ENCODE data around the gene RAB31.
"Not testable (repeated sequence)": the region's sequence is repeated elsewhere in the genome, so short reads cannot be mapped to it uniquely, and the experiment has no call there.

The RAB31 gene

DNA sequence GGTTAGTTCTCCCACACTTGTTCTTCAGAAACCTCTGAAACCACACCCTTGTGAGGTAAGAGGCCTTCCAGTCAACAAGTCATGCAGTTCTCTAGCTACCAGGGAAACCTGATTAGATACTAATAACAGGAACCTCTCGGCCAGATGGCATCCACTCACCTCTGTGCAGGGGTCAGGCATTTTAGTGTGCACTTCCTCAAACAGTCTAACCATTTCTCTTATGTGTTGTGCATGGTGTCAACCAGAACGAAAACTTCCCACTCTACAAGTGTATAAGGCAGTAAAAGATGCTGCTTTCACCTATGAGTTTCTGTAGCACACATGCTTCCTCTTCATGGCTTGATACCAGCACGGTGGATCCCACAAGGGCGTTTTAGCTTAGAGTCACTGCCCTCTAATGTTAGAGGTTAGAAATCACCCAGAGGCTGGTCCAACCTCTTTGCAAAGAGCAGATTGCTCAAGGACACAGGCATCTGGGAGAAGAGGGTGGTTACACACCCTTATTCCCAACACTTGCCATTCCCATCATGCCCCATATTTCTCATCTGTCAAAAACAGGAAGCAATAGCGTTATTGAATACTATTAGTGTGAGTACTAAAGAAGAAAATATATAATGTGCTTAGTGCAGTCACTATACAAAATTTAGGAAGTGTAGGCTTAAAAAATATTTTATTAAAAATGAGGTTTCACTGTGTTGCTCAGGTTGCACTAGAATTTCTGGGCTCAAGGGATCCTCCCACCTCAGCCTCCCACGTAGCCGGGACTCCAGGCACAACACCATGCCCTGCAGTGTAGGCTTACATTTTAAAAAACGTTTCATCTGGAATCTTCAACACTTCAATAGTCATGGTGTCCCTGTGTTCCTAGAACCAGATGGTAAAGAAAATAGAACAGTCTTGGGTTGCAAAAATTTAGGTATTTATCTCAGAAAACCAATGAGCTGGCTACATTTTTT lies 34.5 kb upstream of the RAB31 start:
- TF ChIP-seq EZH2 (IDR thresholded peaks at IDR 0.05) (no peak), POLR2AphosphoS5 (IDR thresholded peaks at IDR 0.05; ENCODE audit: borderline replicate concordance, low read depth, low read length) (no peak), FOXP2 (optimal IDR thresholded peaks at IDR 0.05; ENCODE audit: control extremely low read depth, extremely low read length, insufficient read depth) (no peak)
- H3K4me3 ChIP-seq: peak overlapping the region; percentile 19; the same call in 1 of the 2 replicates
- H3K27ac ChIP-seq: peak overlapping the region; percentile 39; the same call in 1 of the 2 replicates
- DNase-seq (ENCODE audit: low read depth, low spot score): no peak
- no peak overlapping the region for H3K9ac ChIP-seq (ENCODE audit: insufficient read length)
- H3K9me3 ChIP-seq (ENCODE audit: low read depth, low read length): 0 out of 2 replicates have a peak, but pooled peaks cover 5% of the 10 kb centered on the region
- no peaks in the 10 kb centered on the region for H3K36me3 ChIP-seq (ENCODE audit: insufficient read depth, low read length)

DNA sequence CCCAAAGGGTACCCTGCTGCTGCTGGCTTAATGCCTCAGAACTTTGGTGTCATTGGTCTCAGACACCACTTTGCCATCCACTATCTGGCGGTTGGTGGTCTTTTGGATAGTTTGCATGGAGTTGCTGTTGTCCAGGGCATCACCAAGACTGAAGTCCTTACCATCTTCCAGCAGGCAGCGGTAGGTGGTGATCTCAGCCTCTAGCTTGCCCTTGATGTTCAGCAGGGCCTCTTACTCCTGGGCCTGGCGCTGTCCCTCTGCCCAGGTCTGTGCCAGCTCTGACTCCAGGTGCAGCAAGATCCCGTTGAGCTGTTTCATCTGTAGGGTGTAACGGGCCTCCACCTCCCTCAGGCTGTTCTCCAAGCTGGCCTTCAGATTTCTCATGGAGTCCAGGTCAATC lies 29.9 kb upstream of the RAB31 start:
- H3K27ac ChIP-seq; H3K36me3 ChIP-seq (ENCODE audit: insufficient read depth, low read length); DNase-seq (ENCODE audit: low read depth, low spot score); H3K9ac ChIP-seq (ENCODE audit: insufficient read length); H3K4me3 ChIP-seq; H3K9me3 ChIP-seq (ENCODE audit: low read depth, low read length): not testable (repeated sequence)

DNA sequence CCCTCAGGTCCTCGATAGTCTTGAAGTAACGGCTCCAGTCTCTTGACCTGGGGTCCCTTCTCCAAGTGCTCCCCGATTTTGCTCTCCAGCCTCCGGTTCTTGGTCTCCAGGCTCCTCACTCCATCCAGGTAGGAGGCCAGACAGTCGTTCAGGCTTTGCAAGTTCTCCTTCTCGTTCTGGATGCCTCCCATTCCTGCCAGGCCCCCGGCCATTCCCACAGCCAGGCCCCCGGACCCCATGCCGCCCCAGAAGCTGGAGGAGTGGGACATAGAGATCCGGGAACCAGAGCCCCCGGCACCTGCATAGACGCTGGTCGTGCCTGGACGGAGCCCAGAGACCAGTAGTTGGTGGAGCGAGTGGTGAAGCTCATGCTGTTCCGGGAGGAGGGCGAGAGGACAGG lies 29.0 kb upstream of the RAB31 start:
- no peaks in the 10 kb centered on the region for H3K36me3 ChIP-seq (ENCODE audit: insufficient read depth, low read length)
- TF ChIP-seq EZH2 (IDR thresholded peaks at IDR 0.05) (no peak), POLR2AphosphoS5 (IDR thresholded peaks at IDR 0.05; ENCODE audit: borderline replicate concordance, low read depth, low read length) (no peak), FOXP2 (optimal IDR thresholded peaks at IDR 0.05; ENCODE audit: control extremely low read depth, extremely low read length, insufficient read depth) (no peak)
- H3K9ac ChIP-seq (ENCODE audit: insufficient read length): no peak overlapping the region
- DNase-seq (ENCODE audit: low read depth, low spot score): no peak
- no peak overlapping the region for H3K4me3 ChIP-seq
- 0 out of 2 replicates have a peak, but pooled peaks cover 5% of the 10 kb centered on the region for H3K9me3 ChIP-seq (ENCODE audit: low read depth, low read length)
- H3K27ac ChIP-seq: no peak overlapping the region

DNA sequence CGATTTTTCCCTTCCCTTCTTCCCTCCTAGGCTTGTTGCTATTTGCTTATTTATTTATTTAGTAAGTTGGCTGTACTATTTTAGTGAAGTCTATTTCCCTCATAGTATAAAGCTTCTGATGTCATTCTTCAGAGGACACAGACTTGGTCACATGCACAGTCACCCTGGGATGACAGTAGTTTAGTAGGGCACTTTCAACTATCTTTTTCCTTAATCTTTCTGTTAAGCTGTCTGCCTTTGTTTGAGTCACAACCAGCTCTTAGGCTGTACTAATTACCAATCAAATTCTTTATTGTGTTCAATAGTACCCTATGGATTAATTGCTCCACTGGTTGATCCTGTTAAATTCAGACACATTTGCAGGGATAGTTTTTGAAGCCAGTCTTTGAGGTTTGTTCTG lies 26.9 kb upstream of the RAB31 start:
- TF ChIP-seq FOXP2 (optimal IDR thresholded peaks at IDR 0.05; ENCODE audit: control extremely low read depth, extremely low read length, insufficient read depth) (no peak), POLR2AphosphoS5 (IDR thresholded peaks at IDR 0.05; ENCODE audit: borderline replicate concordance, low read depth, low read length) (no peak), EZH2 (IDR thresholded peaks at IDR 0.05) (no peak)
- Histone ChIP-seq H3K36me3 (ENCODE audit: insufficient read depth, low read length) (no peaks in the 10 kb centered on the region), H3K9me3 (ENCODE audit: low read depth, low read length) (no peaks in the 10 kb centered on the region), H3K4me3 (no peak overlapping the region), H3K27ac (no peak overlapping the region), H3K9ac (ENCODE audit: insufficient read length) (no peak overlapping the region)
- no peak for DNase-seq (ENCODE audit: low read depth, low spot score)

DNA sequence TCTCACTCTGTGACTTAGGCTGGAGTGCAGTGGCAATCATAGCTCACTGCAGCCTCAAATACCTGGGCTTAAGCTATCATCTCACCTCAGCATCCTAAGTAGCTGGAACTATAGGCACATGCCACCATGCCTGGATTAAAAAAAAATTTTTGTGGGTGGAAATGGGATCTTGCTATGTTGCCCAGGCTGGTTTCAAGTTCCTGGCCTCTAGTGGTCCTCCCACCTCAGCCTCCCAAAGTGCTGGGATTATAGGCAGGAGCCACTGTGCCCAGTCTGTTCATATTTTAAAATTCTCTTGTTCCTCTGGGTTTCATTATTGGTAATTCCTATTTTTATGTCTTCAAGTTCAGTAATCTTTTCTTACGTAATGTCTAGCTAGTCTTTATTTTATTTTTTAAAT lies 25.5 kb upstream of the RAB31 start:
- H3K4me3 ChIP-seq: no peak overlapping the region
- TF ChIP-seq POLR2AphosphoS5 (IDR thresholded peaks at IDR 0.05; ENCODE audit: borderline replicate concordance, low read depth, low read length): no peak
- TF ChIP-seq EZH2 (IDR thresholded peaks at IDR 0.05): no peak
- TF ChIP-seq FOXP2 (optimal IDR thresholded peaks at IDR 0.05; ENCODE audit: control extremely low read depth, extremely low read length, insufficient read depth): no peak
- H3K9ac ChIP-seq (ENCODE audit: insufficient read length): no peak overlapping the region

DNA sequence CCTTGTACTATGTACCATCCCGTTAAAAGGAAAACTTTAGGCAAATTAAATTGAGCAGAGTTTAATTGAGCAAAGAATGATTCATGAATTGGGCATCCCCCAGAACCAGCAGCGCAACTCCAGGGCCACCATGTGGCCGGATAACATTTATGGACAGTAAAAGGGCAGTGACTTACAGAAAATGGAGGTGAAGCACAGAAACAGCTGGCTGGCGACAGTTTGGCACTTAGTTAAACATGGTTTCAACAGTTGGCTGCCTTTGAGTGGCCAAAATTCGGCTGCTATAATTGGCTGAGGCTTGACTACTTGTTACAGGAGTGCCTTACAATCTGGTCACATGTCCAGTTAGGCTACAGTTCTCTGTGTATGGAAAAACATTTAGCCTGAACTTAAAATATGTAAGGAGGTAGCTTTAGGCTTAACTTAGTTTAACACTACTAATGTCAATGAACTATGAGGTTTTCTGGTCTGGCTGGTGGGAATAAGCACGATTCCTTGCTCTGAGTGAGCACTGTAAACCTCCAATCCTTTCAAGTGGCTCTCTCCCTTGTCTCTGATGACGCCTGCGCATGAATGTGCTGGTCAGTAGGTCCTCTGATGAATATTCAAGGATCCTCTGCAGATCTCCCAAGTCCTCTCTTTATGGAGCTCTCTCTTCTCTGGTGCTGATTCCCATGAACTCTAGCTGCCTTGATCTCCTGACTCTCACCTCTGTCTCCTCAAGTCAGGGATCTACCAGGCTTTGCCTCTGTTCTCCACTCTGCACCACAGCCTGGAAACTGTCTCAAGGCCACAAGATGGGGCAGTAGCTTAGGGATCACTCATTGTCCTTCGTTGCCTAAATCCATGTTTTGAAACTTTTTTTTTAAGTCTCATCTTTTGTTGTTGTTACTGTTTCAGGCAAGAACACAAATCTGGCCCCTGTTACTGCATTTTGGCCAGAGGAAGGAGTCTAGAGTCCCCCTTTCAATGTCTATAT lies 24.4 kb upstream of the RAB31 start:
- Histone ChIP-seq H3K4me3 (no peak overlapping the region), H3K9ac (ENCODE audit: insufficient read length) (no peak overlapping the region), H3K36me3 (ENCODE audit: insufficient read depth, low read length) (no peaks in the 10 kb centered on the region), H3K9me3 (ENCODE audit: low read depth, low read length) (no peaks in the 10 kb centered on the region), H3K27ac (no peak overlapping the region)
- no peak for DNase-seq (ENCODE audit: low read depth, low spot score)
- TF ChIP-seq FOXP2 (optimal IDR thresholded peaks at IDR 0.05; ENCODE audit: control extremely low read depth, extremely low read length, insufficient read depth) (no peak), EZH2 (IDR thresholded peaks at IDR 0.05) (no peak), POLR2AphosphoS5 (IDR thresholded peaks at IDR 0.05; ENCODE audit: borderline replicate concordance, low read depth, low read length) (no peak)

More for the DNA sequence above, 25.5 kb upstream of the RAB31 start:
- Histone ChIP-seq H3K9me3 (ENCODE audit: low read depth, low read length) (no peaks in the 10 kb centered on the region), H3K27ac (no peak overlapping the region), H3K36me3 (ENCODE audit: insufficient read depth, low read length) (no peaks in the 10 kb centered on the region)
- DNase-seq (ENCODE audit: low read depth, low spot score): no peak

DNA sequence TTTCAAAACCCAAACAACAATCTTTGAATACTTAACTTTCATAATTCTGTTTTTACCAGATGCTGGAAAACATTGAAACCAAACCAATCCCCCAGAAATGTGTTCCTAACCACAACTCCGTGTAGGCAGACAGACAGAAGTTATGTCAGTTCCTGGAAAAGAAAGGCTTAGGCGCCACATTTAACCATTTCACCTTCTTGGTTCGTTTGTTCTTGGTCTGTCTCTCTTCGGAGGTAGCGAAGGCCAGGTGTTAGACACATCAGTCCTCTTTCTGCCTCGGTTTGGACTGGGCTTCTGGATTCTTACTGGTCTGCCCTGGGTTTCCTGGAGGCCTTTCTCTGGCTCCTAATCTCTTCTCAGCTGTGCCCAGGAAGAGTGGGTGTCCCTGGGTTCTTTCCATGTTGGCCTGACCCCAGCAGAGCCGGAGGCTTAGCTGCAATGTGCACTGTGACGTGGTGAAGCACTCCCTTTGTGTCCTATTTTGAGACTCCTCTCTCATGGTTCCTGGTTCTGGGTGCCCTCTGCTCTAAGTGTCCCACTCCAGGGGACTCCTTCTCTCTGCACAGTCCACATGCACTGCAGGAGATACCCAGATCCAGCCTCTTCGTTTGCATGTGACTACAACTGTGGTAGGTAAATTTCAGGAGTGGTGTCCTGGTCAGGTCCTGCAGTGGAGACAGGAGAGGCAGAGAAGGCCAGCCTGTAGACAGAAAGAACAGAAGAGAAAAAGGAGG lies 23.1 kb upstream of the RAB31 start:
- H3K4me3 ChIP-seq: no peak overlapping the region
- no peak for TF ChIP-seq EZH2 (IDR thresholded peaks at IDR 0.05)
- TF ChIP-seq FOXP2 (optimal IDR thresholded peaks at IDR 0.05; ENCODE audit: control extremely low read depth, extremely low read length, insufficient read depth): no peak
- no peak for TF ChIP-seq POLR2AphosphoS5 (IDR thresholded peaks at IDR 0.05; ENCODE audit: borderline replicate concordance, low read depth, low read length)
- no peak overlapping the region for H3K27ac ChIP-seq
- no peak overlapping the region for H3K9ac ChIP-seq (ENCODE audit: insufficient read length)
- H3K36me3 ChIP-seq (ENCODE audit: insufficient read depth, low read length): no peaks in the 10 kb centered on the region
- H3K9me3 ChIP-seq (ENCODE audit: low read depth, low read length): no peaks in the 10 kb centered on the region
- no peak for DNase-seq (ENCODE audit: low read depth, low spot score)

DNA sequence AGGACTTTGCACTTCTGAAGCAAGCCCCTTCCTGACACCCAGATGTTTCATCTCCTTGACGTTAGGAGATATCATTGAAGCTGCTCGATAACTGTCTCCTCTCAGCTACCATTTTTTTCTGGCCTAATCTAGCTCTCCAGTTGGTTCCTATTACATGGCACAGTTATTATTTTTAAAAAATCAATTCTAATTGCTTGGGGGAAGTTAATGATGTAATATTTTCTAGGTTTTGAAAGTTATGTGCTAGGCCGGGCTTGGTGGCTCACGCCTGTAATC lies 22.5 kb upstream of the RAB31 start:
- TF ChIP-seq POLR2AphosphoS5 (IDR thresholded peaks at IDR 0.05; ENCODE audit: borderline replicate concordance, low read depth, low read length) (no peak), FOXP2 (optimal IDR thresholded peaks at IDR 0.05; ENCODE audit: control extremely low read depth, extremely low read length, insufficient read depth) (no peak), EZH2 (IDR thresholded peaks at IDR 0.05) (no peak)
- Histone ChIP-seq H3K4me3 (no peak overlapping the region), H3K9me3 (ENCODE audit: low read depth, low read length) (no peaks in the 10 kb centered on the region), H3K36me3 (ENCODE audit: insufficient read depth, low read length) (no peaks in the 10 kb centered on the region), H3K27ac (no peak overlapping the region), H3K9ac (ENCODE audit: insufficient read length) (no peak overlapping the region)
- no peak for DNase-seq (ENCODE audit: low read depth, low spot score)
